Heart left ventricle (tissue), 13 donors: ENCODE data around the gene AJAP1.

Source experiments
- POLR2A ChIP-seq, 2 donors: fragments of 450-650 bp; IDR thresholded peaks; one replicate each; pipeline ENCODE4 v1.6.1; 2017; ENCODE audit warnings: antibody characterized with exemption in 2 of 2, mild to moderate bottlenecking in 2 of 2, moderate library complexity in 2 of 2
- TF ChIP-seq, protein P1 (sequence below), 12 donors: fragments of 200-600 bp; sonication (generic) in 4 of 12; IDR thresholded peaks; one replicate each; pipeline versions ENCODE4 v1.5.0 to v1.8.0; 2018 to 2022; ENCODE audit warnings: antibody characterized with exemption in 12 of 12, mild to moderate bottlenecking in 5 of 12
- donor health status: ischemic (EF 13 %, LVEDD 7.1; RV severe dilation, severe dysfunction).
- donor health status: DM: no; HTN: yes; CAD: no.
- donor health status: DM: no; HTN: no; CAD: no.
- donor health status: ischemic (EF 25% LVEDD 6.9; RV normal size, moderate dysfunction).
- donor health status: ischemic (EF 25% LVEDD 5.7; RV mildly dilated, moderate dysfunction).
- donor health status: ischemic (EF 35%, LVEDD 5.7; RV mildly dilated, moderate dysfunction).
- donor health status: nonischemic (EF 11% LVEDD 7.7; RV severe dilation, severe dysfunction).
- donor health status: DM: yes; HTN: yes; CAD: no.
- donor health status: PGD.
- donor health status: ischemic (EF 29% LVEDD 5.4; RV normal size, mild dysfunction).
- donor health status: nonischemic (EF 23%, LVEDD 6.1; RV moderate dilation, normal function).

DNA sequence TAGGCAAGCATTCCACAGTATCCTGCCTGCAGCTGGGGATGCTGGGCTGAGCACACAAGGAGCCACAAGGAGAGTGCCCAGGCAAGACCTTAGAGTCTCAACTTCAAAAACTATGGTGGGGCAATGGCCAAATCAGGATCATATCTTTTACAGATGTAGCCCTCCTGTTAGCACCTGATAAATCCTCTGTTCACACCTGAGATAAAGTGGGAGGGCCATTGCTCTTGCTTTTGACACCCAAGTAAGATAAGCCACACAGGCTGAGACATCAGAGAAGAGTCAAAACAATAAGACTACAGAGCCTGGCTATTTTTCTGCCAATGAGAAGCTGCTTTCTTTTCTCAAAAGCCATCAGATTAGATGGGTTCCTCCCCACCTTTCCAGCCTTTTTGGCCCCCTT is 148.9 kb downstream of the AJAP1 start:
- no peak for TF ChIP-seq POLR2A (IDR thresholded peaks at IDR 0.05)
- TF ChIP-seq, protein P1, sequence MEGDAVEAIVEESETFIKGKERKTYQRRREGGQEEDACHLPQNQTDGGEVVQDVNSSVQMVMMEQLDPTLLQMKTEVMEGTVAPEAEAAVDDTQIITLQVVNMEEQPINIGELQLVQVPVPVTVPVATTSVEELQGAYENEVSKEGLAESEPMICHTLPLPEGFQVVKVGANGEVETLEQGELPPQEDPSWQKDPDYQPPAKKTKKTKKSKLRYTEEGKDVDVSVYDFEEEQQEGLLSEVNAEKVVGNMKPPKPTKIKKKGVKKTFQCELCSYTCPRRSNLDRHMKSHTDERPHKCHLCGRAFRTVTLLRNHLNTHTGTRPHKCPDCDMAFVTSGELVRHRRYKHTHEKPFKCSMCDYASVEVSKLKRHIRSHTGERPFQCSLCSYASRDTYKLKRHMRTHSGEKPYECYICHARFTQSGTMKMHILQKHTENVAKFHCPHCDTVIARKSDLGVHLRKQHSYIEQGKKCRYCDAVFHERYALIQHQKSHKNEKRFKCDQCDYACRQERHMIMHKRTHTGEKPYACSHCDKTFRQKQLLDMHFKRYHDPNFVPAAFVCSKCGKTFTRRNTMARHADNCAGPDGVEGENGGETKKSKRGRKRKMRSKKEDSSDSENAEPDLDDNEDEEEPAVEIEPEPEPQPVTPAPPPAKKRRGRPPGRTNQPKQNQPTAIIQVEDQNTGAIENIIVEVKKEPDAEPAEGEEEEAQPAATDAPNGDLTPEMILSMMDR (IDR thresholded peaks at IDR 0.05), result no peak
